ENCODE data around the gene PCGF3. TPM values are rescaled to one million over a fixed set of nuclear protein-coding genes. Genes with fewer than 3 reads are reported as not detected.

The PCGF3 gene
- total and polyA plus RNA-seq, 2 donors: 30.6 to 93.4 TPM

- WGBS: 91% methylated on average over 14 of the region's 14 CpGs
- H3K27me3 ChIP-seq (ENCODE audit: control insufficient read depth in 2 of 2, insufficient read depth in 1 of 2, low read length in 1 of 2): peaks cover 2 to 65% of the 10 kb centered on the region in 2 donors
Measured at GRCh38 chr4:814312-814850, 108.7 kb downstream of the PCGF3 start.

GRCh38 chr4:815464-816146, 110.0 kb downstream of the PCGF3 start:
- peaks cover 0 to 4% of the 10 kb centered on the region in 2 donors for H3K9me3 ChIP-seq (ENCODE audit: control insufficient read depth in 2 of 2, insufficient read depth in 1 of 2, low read length in 1 of 2)
- no peak for DNase-seq (ENCODE audit: low read depth in 6 of 9, low spot score in 9 of 9)
- peaks cover 5 to 77% of the 10 kb centered on the region in 2 donors for H3K27me3 ChIP-seq (ENCODE audit: control insufficient read depth in 2 of 2, insufficient read depth in 1 of 2, low read length in 1 of 2)
- WGBS: 40% methylated on average over 11 of the region's 11 CpGs
- no peaks in the 10 kb centered on the region for H3K36me3 ChIP-seq (ENCODE audit: control insufficient read depth in 2 of 2, insufficient read depth in 2 of 2, low read length in 1 of 2)
- H3K4me1 ChIP-seq (ENCODE audit: control insufficient read depth in 2 of 2, insufficient read depth in 2 of 2, low read length in 2 of 2): no peaks in the 10 kb centered on the region
- no peak overlapping the region for H3K27ac ChIP-seq (ENCODE audit: low read depth in 1 of 2, low read length in 1 of 2)
- H3K4me3 ChIP-seq (ENCODE audit: low read length in 2 of 2): no peak overlapping the region

More at GRCh38 chr4:814312-814850, 108.7 kb downstream of the PCGF3 start:
- H3K4me1 ChIP-seq (ENCODE audit: control insufficient read depth in 2 of 2, insufficient read depth in 2 of 2, low read length in 2 of 2): no peaks in the 10 kb centered on the region
- no peaks in the 10 kb centered on the region for H3K9me3 ChIP-seq (ENCODE audit: control insufficient read depth in 2 of 2, insufficient read depth in 1 of 2, low read length in 1 of 2)
- H3K36me3 ChIP-seq (ENCODE audit: control insufficient read depth in 2 of 2, insufficient read depth in 2 of 2, low read length in 1 of 2): no peaks in the 10 kb centered on the region
- DNase-seq (ENCODE audit: low read depth in 6 of 9, low spot score in 9 of 9): no peak
- H3K27ac ChIP-seq (ENCODE audit: low read depth in 1 of 2, low read length in 1 of 2): no peak overlapping the region
- H3K4me3 ChIP-seq (ENCODE audit: low read length in 2 of 2): no peak overlapping the region

- Histone ChIP-seq H3K4me1 (ENCODE audit: control insufficient read depth in 2 of 2, insufficient read depth in 2 of 2, low read length in 2 of 2) (no peaks in the 10 kb centered on the region), H3K4me3 (ENCODE audit: low read length in 2 of 2) (no peak overlapping the region), H3K27ac (ENCODE audit: low read depth in 1 of 2, low read length in 1 of 2) (no peak overlapping the region), H3K9me3 (ENCODE audit: control insufficient read depth in 2 of 2, insufficient read depth in 1 of 2, low read length in 1 of 2) (peaks cover 0 to 4% of the 10 kb centered on the region in 2 donors), H3K27me3 (ENCODE audit: control insufficient read depth in 2 of 2, insufficient read depth in 1 of 2, low read length in 1 of 2) (peaks cover 21 to 85% of the 10 kb centered on the region in 2 donors), H3K36me3 (ENCODE audit: control insufficient read depth in 2 of 2, insufficient read depth in 2 of 2, low read length in 1 of 2) (no peaks in the 10 kb centered on the region)
- DNase-seq (ENCODE audit: low read depth in 6 of 9, low spot score in 9 of 9): no peak
- 89% methylated on average over 42 of the region's 42 CpGs for WGBS
Measured at GRCh38 chr4:818106-818921, 112.7 kb downstream of the PCGF3 start.

- peaks cover 1 to 2% of the 10 kb centered on the region in 2 donors for H3K4me1 ChIP-seq (ENCODE audit: control insufficient read depth in 2 of 2, insufficient read depth in 2 of 2, low read length in 2 of 2)
- peaks cover 0 to 5% of the 10 kb centered on the region in 2 donors for H3K9me3 ChIP-seq (ENCODE audit: control insufficient read depth in 2 of 2, insufficient read depth in 1 of 2, low read length in 1 of 2)
- DNase-seq (ENCODE audit: low read depth in 6 of 9, low spot score in 9 of 9): no peak
- no peak overlapping the region for H3K4me3 ChIP-seq (ENCODE audit: low read length in 2 of 2)
- H3K27me3 ChIP-seq (ENCODE audit: control insufficient read depth in 2 of 2, insufficient read depth in 1 of 2, low read length in 1 of 2): peaks cover 30 to 85% of the 10 kb centered on the region in 2 donors
- H3K36me3 ChIP-seq (ENCODE audit: control insufficient read depth in 2 of 2, insufficient read depth in 2 of 2, low read length in 1 of 2): no peaks in the 10 kb centered on the region
- H3K27ac ChIP-seq (ENCODE audit: low read depth in 1 of 2, low read length in 1 of 2): no peak overlapping the region
- 87% methylated on average over 20 of the region's 20 CpGs for WGBS
Measured at GRCh38 chr4:819401-820229, 114.0 kb downstream of the PCGF3 start.

Other genes with a start within 250 kb of the PCGF3 start
- 25.6 TPM for gene ZNF721, start 206.7 kb upstream of the PCGF3 start, total RNA-seq
- gene ZNF721, start 206.7 kb upstream of the PCGF3 start, polyA plus RNA-seq: 19.3 TPM
- gene PIGG, start 206.6 kb upstream of the PCGF3 start, total RNA-seq: 24.8 TPM
- 89.2 TPM for gene PIGG, start 206.6 kb upstream of the PCGF3 start, polyA plus RNA-seq
- 0.05 TPM for gene TMEM271, start 129.5 kb upstream of the PCGF3 start, total RNA-seq
- gene TMEM271, start 129.5 kb upstream of the PCGF3 start, polyA plus RNA-seq: 0.02 TPM
- gene PDE6B, start 80.3 kb upstream of the PCGF3 start, total RNA-seq: 22.5 TPM
- 7.7 TPM for gene PDE6B, start 80.3 kb upstream of the PCGF3 start, polyA plus RNA-seq
- gene ATP5ME, start 31.6 kb upstream of the PCGF3 start, total RNA-seq: 602 TPM
- 492 TPM for gene ATP5ME, start 31.6 kb upstream of the PCGF3 start, polyA plus RNA-seq
- gene MYL5, start 31.3 kb upstream of the PCGF3 start, total RNA-seq: 34.1 TPM
- gene MYL5, start 31.3 kb upstream of the PCGF3 start, polyA plus RNA-seq: 32.9 TPM
- gene SLC49A3, start 16.7 kb upstream of the PCGF3 start, total RNA-seq: 1.2 TPM
- 4.8 TPM for gene SLC49A3, start 16.7 kb upstream of the PCGF3 start, polyA plus RNA-seq
- 3.5 TPM for gene CPLX1, start 120.3 kb downstream of the PCGF3 start, total RNA-seq
- gene CPLX1, start 120.3 kb downstream of the PCGF3 start, polyA plus RNA-seq: 7.9 TPM
- 47.5 TPM for gene GAK, start 226.5 kb downstream of the PCGF3 start, total RNA-seq
- 230 TPM for gene GAK, start 226.5 kb downstream of the PCGF3 start, polyA plus RNA-seq
- gene TMEM175, start 226.6 kb downstream of the PCGF3 start, total RNA-seq: 10.9 TPM
- gene TMEM175, start 226.6 kb downstream of the PCGF3 start, polyA plus RNA-seq: 87.1 TPM

Measured in thymus (tissue), 11 donors.